ENCODE data around the gene C4B. TPM values are rescaled to one million over a fixed set of nuclear protein-coding genes. Genes with fewer than 3 reads are reported as not detected.
A peak's percentile ranks its signal among the peaks of the same experiment; 100 is the strongest.
"Not testable (repeated sequence)": the region's sequence is repeated elsewhere in the genome, so short reads cannot be mapped to it uniquely, and the experiment has no call there.

C4B gene
- total and polyA plus RNA-seq, 3 experiments from 2014 or later = 0.70 to 3.7 (median 2.2) TPM

- peak; percentile 47 to 76 (median 52) for DNase-seq
- no peaks in the 10 kb centered on the region for H3K27me3 ChIP-seq (ENCODE audit: insufficient read depth, low read length, poor library complexity, severe bottlenecking)
- Mint-ChIP-seq H3K4me3 (peak overlapping the region in 1 of 7 donors; percentile 14), H3K27ac (peak overlapping the region in 2 of 8 donors; percentile 35 to 72), H3K36me3 (no peaks in the 10 kb centered on the region), H3K27me3 (peaks cover 4% of the 10 kb centered on the region in 2 donors), H3K4me1 (peaks cover 2 to 6% (median 4%) of the 10 kb centered on the region in 3 donors), H3K9me3 (no peaks in the 10 kb centered on the region)
- H3K4me1 ChIP-seq (ENCODE audit: insufficient read depth, low read length) = no peaks in the 10 kb centered on the region
- H3K4me3 ChIP-seq (ENCODE audit: low read length) = no peak overlapping the region
- ChIA-PET POLR2A (no interaction called here), CTCF (interaction anchor here (0.7 to 1.1 kb wide), 3 partner anchors 29 to 95 kb away, joined by 3 read pairs; partner anchors contain the start of genes NELFE and SKIC2)
- H3K36me3 ChIP-seq (ENCODE audit: insufficient read depth, low read length) = no peaks in the 10 kb centered on the region
- H3K27ac ChIP-seq (ENCODE audit: low read depth, low read length) = no peak overlapping the region
- H3K9me3 ChIP-seq (ENCODE audit: low read length) = no peaks in the 10 kb centered on the region
These were observed 33.5 kb downstream of the C4B start for GRCh38 chr6:32047855-32048766.

- POLR2A ChIA-PET; H3K4me1 Mint-ChIP-seq; CTCF ChIA-PET; H3K4me3 ChIP-seq (ENCODE audit: low read length); H3K27me3 Mint-ChIP-seq; H3K36me3 Mint-ChIP-seq; H3K9me3 Mint-ChIP-seq; H3K4me1 ChIP-seq (ENCODE audit: insufficient read depth, low read length); H3K9me3 ChIP-seq (ENCODE audit: low read length); DNase-seq; H3K36me3 ChIP-seq (ENCODE audit: insufficient read depth, low read length); H3K27me3 ChIP-seq (ENCODE audit: insufficient read depth, low read length, poor library complexity, severe bottlenecking); H3K4me3 Mint-ChIP-seq; H3K27ac ChIP-seq (ENCODE audit: low read depth, low read length): not testable (repeated sequence)
- peak overlapping the region in 2 of 8 donors; percentile 23 to 29 for H3K27ac Mint-ChIP-seq
These were observed 34.6 kb downstream of the C4B start for GRCh38 chr6:32049149-32049548.

- H3K4me1 ChIP-seq (ENCODE audit: insufficient read depth, low read length); H3K9me3 ChIP-seq (ENCODE audit: low read length); H3K27ac ChIP-seq (ENCODE audit: low read depth, low read length); H3K4me1 Mint-ChIP-seq; H3K36me3 ChIP-seq (ENCODE audit: insufficient read depth, low read length); H3K27me3 ChIP-seq (ENCODE audit: insufficient read depth, low read length, poor library complexity, severe bottlenecking); H3K36me3 Mint-ChIP-seq; CTCF ChIA-PET; POLR2A ChIA-PET; H3K27me3 Mint-ChIP-seq; DNase-seq; H3K27ac Mint-ChIP-seq; H3K4me3 Mint-ChIP-seq; H3K9me3 Mint-ChIP-seq; H3K4me3 ChIP-seq (ENCODE audit: low read length): not testable (repeated sequence)
These were observed 35.1 kb downstream of the C4B start for GRCh38 chr6:32049736-32050135.

DNA sequence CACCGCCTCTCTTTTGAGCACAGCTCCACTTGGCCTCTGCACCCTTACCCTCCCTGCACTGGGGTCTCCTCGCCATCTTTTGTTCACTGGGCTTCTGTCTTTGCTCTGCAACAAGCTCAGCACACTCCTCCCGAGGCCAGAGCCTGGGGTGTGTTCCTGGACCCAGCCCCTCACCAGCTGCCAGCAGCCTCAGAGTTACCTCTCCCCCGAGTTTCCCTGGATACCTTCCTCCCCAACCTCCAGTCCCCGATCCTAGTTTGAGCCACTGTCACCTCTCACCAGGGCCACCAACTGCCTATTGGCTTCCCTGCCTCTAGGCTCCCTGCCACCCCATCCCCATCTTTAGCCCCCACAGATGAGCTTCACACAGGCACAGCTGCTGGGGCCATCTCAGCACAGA, 36.0 kb downstream of the C4B start:
- Mint-ChIP-seq H3K4me1 (peaks cover 2 to 6% (median 4%) of the 10 kb centered on the region in 3 donors), H3K9me3 (no peaks in the 10 kb centered on the region), H3K36me3 (no peaks in the 10 kb centered on the region), H3K4me3 (no peak overlapping the region), H3K27me3 (peaks cover 4 to 11% of the 10 kb centered on the region in 2 donors), H3K27ac (no peak overlapping the region)
- Histone ChIP-seq H3K4me3 (ENCODE audit: low read length) (no peak overlapping the region), H3K27me3 (ENCODE audit: insufficient read depth, low read length, poor library complexity, severe bottlenecking) (no peaks in the 10 kb centered on the region), H3K36me3 (ENCODE audit: insufficient read depth, low read length) (no peaks in the 10 kb centered on the region), H3K4me1 (ENCODE audit: insufficient read depth, low read length) (no peaks in the 10 kb centered on the region), H3K27ac (ENCODE audit: low read depth, low read length) (no peak overlapping the region), H3K9me3 (ENCODE audit: low read length) (no peaks in the 10 kb centered on the region)
- DNase-seq = no peak
- POLR2A ChIA-PET = no interaction called here
- CTCF ChIA-PET = no interaction called here

- H3K36me3 ChIP-seq (ENCODE audit: insufficient read depth, low read length); POLR2A ChIA-PET; H3K36me3 Mint-ChIP-seq; H3K4me1 Mint-ChIP-seq; H3K27ac ChIP-seq (ENCODE audit: low read depth, low read length); CTCF ChIA-PET; H3K4me1 ChIP-seq (ENCODE audit: insufficient read depth, low read length); H3K9me3 ChIP-seq (ENCODE audit: low read length); H3K9me3 Mint-ChIP-seq; DNase-seq; H3K27ac Mint-ChIP-seq; H3K4me3 Mint-ChIP-seq; H3K4me3 ChIP-seq (ENCODE audit: low read length); H3K27me3 ChIP-seq (ENCODE audit: insufficient read depth, low read length, poor library complexity, severe bottlenecking): not testable (repeated sequence)
- peaks cover 5 to 14% of the 10 kb centered on the region in 2 donors for H3K27me3 Mint-ChIP-seq
These were observed 38.0 kb downstream of the C4B start for GRCh38 chr6:32052626-32053025.

- H3K36me3 Mint-ChIP-seq; H3K4me3 ChIP-seq (ENCODE audit: low read length); H3K27ac ChIP-seq (ENCODE audit: low read depth, low read length); H3K27ac Mint-ChIP-seq; DNase-seq; H3K4me1 Mint-ChIP-seq; H3K9me3 Mint-ChIP-seq; H3K4me3 Mint-ChIP-seq; H3K36me3 ChIP-seq (ENCODE audit: insufficient read depth, low read length); POLR2A ChIA-PET; H3K4me1 ChIP-seq (ENCODE audit: insufficient read depth, low read length); CTCF ChIA-PET; H3K27me3 ChIP-seq (ENCODE audit: insufficient read depth, low read length, poor library complexity, severe bottlenecking); H3K9me3 ChIP-seq (ENCODE audit: low read length): not testable (repeated sequence)
- H3K27me3 Mint-ChIP-seq = peaks cover 7 to 17% of the 10 kb centered on the region in 2 donors
These were observed 38.7 kb downstream of the C4B start for GRCh38 chr6:32053314-32053713.

- CTCF ChIA-PET = not testable (repeated sequence)
These were observed 41.2 kb downstream of the C4B start for GRCh38 chr6:32055756-32056155.

GRCh38 chr6:32056254-32056653, 41.7 kb downstream of the C4B start:
- Mint-ChIP-seq H3K4me1 (no peaks in the 10 kb centered on the region), H3K27me3 (peaks cover 3 to 22% of the 10 kb centered on the region in 2 donors), H3K4me3 (no peak overlapping the region), H3K9me3 (no peaks in the 10 kb centered on the region), H3K36me3 (no peaks in the 10 kb centered on the region), H3K27ac (no peak overlapping the region)
- no peak overlapping the region for H3K27ac ChIP-seq (ENCODE audit: low read depth, low read length)
- no peaks in the 10 kb centered on the region for H3K4me1 ChIP-seq (ENCODE audit: insufficient read depth, low read length)
- no peak for DNase-seq
- CTCF ChIA-PET = no interaction called here
- H3K27me3 ChIP-seq (ENCODE audit: insufficient read depth, low read length, poor library complexity, severe bottlenecking) = no peaks in the 10 kb centered on the region
- H3K4me3 ChIP-seq (ENCODE audit: low read length) = no peak overlapping the region
- POLR2A ChIA-PET = no interaction called here
- H3K9me3 ChIP-seq (ENCODE audit: low read length) = no peaks in the 10 kb centered on the region
- H3K36me3 ChIP-seq (ENCODE audit: insufficient read depth, low read length) = no peaks in the 10 kb centered on the region

More at GRCh38 chr6:32055756-32056155, 41.2 kb downstream of the C4B start:
- H3K27ac ChIP-seq (ENCODE audit: low read depth, low read length); POLR2A ChIA-PET; DNase-seq; H3K36me3 ChIP-seq (ENCODE audit: insufficient read depth, low read length); H3K4me1 ChIP-seq (ENCODE audit: insufficient read depth, low read length); H3K4me1 Mint-ChIP-seq; H3K4me3 Mint-ChIP-seq; H3K27ac Mint-ChIP-seq; H3K27me3 ChIP-seq (ENCODE audit: insufficient read depth, low read length, poor library complexity, severe bottlenecking); H3K4me3 ChIP-seq (ENCODE audit: low read length); H3K9me3 ChIP-seq (ENCODE audit: low read length); H3K36me3 Mint-ChIP-seq; H3K9me3 Mint-ChIP-seq: not testable (repeated sequence)
- peaks cover 6 to 22% of the 10 kb centered on the region in 2 donors for H3K27me3 Mint-ChIP-seq

Data from CD8-positive, alpha-beta memory T cell (primary cell).